ENCODE data around the gene PDIA6. TPM values are rescaled to one million over a fixed set of nuclear protein-coding genes. Genes with fewer than 3 reads are reported as not detected.

PDIA6 gene
- total RNA-seq (ENCODE audit: low replicate concordance) = 203 and 277 TPM in 2 replicates

- peak within 1 kb of the TSS; percentile 84 for H3K4me3 ChIP-seq (ENCODE audit: low read depth, low read length)
- DNase-seq (ENCODE audit: low read depth) = peak; percentile 96
- no peak for TF ChIP-seq CTCF (IDR thresholded peaks at IDR 0.05; ENCODE audit: insufficient read depth, low read length)
These were observed at the start of gene PDIA6 for GRCh38 chr2:10812362-10813162. PDIA6 (minus strand) TSS chr2:10812785; CDS start chr2:10812696, 89 bp downstream.

- no peak overlapping the region for H3K4me3 ChIP-seq (ENCODE audit: low read depth, low read length)
- no peak for DNase-seq (ENCODE audit: low read depth)
- TF ChIP-seq CTCF (IDR thresholded peaks at IDR 0.05; ENCODE audit: insufficient read depth, low read length) = no peak
These were observed 49.7 kb upstream of the PDIA6 start for GRCh38 chr2:10862330-10862729.

GRCh38 chr2:10861765-10862164, 49.2 kb upstream of the PDIA6 start:
- DNase-seq (ENCODE audit: low read depth) = no peak
- TF ChIP-seq CTCF (IDR thresholded peaks at IDR 0.05; ENCODE audit: insufficient read depth, low read length) = no peak
- H3K4me3 ChIP-seq (ENCODE audit: low read depth, low read length) = no peak overlapping the region

GRCh38 chr2:10860814-10861325, 48.3 kb upstream of the PDIA6 start:
- no peak for TF ChIP-seq CTCF (IDR thresholded peaks at IDR 0.05; ENCODE audit: insufficient read depth, low read length)
- DNase-seq (ENCODE audit: low read depth) = no peak
- no peak overlapping the region for H3K4me3 ChIP-seq (ENCODE audit: low read depth, low read length)

GRCh38 chr2:10860081-10860813, 47.7 kb upstream of the PDIA6 start:
- no peak for TF ChIP-seq CTCF (IDR thresholded peaks at IDR 0.05; ENCODE audit: insufficient read depth, low read length)
- no peak for DNase-seq (ENCODE audit: low read depth)
- no peak overlapping the region for H3K4me3 ChIP-seq (ENCODE audit: low read depth, low read length)

- H3K4me3 ChIP-seq (ENCODE audit: low read depth, low read length) = no peak overlapping the region
- TF ChIP-seq CTCF (IDR thresholded peaks at IDR 0.05; ENCODE audit: insufficient read depth, low read length) = no peak
- DNase-seq (ENCODE audit: low read depth) = no peak
These were observed 46.7 kb upstream of the PDIA6 start for GRCh38 chr2:10859278-10859677.
